HG03066 (cell line): ENCODE measurements around the gene BMP2K.

Source experiments
- ATAC-seq: cut with Tn5 transposase; IDR thresholded peaks from one replicate; pipeline ENCODE4 v1.9.1; 2021; ENCODE audit warnings: low read depth; ENCODE audit not compliant: unreplicated experiment

The BMP2K gene

DNA sequence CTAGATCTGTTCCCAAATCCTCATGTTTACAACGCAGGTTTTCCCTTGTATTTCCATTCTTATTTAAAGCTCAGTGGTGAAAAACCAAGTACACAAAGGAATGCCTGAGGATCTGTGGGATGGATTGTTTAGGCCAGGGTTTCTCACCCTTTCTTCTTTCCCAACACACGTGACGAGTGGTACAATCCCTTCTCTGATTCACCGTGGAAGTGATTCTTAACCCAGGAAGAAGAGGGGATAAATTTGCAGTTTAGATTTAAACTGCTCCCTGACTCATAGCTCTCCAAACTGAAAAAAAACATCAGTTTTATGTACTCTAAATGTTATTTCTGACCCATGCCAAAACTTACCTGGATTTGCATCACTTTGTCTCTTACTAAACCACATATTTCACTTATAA is 146.1 kb downstream of the BMP2K start:
- ATAC-seq = no peak

DNA sequence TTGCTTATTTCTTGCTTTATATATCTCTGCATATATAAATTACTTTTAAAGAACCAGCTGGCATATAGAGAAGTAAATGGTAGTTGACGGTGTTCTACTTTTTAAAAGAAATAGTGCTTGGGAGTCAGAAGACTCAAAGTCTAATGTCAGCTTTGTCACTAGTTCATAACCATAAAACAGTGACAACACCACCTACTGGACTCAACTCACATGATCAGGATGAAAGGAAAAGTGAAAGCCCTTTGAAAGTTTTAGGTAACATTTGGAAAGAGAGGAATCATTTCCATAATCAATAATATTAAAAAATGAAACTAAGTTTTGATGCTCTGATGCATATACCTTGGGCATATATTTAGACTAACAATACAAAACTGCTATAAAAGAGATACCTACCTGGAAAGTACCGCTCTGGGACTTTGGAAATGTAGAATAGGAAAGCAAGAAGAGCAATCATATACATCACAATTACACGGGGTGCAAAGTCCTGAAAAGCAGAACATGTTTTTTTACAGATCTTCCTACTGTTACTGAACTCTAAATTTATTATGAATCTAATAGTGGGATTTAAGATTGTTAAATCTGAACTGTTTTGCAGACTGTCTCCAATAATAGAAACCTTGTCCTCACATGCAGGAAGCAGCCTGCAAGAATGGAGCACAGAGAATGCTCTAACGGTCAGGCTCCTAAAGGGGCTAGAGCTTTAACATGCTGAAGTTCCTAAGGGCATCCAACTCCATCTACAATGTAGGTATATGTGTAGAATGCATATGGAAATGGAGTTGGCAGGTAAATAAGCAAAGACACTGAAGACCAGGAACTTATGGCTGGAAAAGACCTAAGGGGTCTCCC is 147.5 kb downstream of the BMP2K start:
- ATAC-seq = peak; percentile 64

DNA sequence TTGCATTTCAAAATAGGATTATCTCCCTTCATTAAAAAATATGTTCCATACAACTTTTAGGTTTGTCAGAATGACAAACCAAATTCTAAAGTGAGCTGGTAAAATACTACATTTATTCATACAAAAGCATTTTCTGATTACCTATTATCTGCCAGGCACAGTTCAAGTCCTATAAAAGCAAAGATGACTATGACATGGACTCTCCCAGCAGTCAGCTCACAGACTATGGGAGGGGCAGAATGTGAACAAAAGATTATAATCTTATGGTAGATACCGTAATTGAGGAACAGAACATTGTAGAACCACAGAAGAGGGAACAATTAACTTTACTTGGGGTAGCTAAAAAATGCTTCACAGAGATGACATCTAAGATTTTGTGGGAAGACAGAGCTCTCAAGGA is 150.7 kb downstream of the BMP2K start:
- ATAC-seq = no peak

DNA sequence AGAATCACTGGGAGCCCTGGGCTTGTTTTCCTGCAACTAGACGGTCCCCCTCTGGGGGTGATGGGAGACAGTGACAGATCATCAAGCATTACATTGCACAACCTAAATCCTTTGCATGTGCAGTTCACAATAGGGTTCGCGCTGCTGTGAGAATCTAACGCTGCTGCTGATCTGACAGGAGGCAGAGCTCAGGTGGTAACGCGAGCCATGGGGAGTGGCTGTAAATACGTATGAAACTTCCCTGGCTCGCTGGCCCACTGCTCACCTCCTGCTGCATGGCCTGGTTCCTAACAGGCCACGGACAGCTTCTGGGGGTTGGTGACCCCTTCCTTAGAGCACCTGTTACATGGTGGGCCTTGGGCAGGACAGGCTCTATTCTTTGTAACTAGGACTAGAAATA is 152.7 kb downstream of the BMP2K start:
- no peak for ATAC-seq

DNA sequence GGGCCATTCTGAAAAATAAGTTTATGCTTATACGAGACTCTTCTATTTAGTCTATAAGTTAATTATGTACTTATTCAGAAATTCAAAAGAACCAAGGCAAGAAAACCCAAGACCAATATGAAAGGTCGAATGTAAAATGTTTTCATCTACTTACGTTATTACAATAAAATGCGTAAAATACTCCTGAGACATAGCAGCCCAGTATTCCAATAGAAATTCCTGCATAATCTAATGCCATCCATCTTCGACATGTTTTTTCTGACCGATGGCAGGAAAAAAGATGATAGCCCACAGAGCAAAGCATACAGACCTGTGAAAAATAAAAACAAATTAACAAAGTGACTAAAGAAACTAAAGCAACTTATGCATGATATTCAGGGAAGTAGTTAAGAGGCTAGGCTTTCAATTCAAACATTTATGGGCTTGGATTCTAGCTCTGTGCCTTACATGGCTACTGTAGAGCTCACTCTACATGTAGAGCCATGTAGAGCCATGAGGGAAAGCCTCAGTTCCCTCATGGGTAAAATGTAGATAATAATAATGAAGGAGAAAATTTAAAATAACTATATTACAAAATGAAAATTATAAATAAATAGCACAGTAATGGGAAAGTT is 154.0 kb downstream of the BMP2K start:
- ATAC-seq = no peak

DNA sequence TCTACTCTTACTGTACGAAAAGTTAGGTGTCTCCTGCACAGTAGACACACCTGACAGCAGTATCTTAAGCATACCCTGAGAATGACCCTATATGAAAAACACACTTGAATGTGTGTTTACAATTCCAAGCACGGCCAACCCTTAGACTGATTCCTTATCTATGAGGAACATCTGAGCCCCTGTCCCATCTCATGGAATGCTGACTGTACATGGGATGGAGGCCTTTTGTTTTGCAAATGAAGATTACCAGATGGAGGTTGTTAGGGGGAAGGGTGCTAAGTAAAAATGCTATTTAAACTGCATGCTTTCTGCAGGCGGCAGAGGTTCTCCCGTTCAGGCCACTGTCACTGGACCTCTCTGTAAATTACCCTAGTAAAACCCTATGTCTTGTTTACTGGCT is 160.8 kb downstream of the BMP2K start:
- no peak for ATAC-seq

DNA sequence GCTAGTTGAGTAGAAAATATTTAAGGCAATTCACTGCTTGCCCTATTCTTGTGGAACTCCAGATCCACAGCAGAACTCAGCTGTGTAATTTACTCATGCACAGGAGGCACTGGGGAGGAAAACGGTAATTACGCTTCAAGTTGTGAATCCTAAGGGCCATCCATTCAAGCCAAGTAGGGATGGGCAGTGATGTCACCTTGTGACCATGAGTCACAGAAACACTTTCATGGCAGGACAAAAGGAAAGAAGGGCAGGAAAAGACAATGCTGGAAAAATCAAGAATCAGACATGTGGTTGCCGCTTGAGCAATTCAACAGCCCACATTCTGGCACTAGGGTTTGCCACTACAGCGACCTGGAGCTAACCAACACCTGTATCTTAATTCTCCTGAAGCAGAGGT is 161.7 kb downstream of the BMP2K start:
- no peak for ATAC-seq

DNA sequence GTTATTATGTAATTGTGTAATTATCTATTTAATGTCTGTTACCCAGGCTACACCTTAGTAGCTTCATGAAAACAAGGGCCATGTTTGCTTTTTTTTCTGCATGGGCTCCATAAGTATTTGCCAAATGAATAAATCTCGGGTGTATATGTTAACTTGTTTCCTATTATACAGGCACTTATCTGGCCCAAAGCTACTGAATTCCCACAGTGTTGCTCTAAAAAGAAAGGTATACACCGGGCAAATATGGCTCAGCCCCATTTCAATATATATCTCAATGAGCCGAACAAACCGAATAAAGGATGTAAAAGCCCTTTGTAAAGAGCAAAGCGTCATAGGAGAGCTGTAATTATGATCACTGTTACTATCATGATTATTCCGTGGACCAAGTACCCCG is 162.3 kb downstream of the BMP2K start:
- ATAC-seq = no peak

DNA sequence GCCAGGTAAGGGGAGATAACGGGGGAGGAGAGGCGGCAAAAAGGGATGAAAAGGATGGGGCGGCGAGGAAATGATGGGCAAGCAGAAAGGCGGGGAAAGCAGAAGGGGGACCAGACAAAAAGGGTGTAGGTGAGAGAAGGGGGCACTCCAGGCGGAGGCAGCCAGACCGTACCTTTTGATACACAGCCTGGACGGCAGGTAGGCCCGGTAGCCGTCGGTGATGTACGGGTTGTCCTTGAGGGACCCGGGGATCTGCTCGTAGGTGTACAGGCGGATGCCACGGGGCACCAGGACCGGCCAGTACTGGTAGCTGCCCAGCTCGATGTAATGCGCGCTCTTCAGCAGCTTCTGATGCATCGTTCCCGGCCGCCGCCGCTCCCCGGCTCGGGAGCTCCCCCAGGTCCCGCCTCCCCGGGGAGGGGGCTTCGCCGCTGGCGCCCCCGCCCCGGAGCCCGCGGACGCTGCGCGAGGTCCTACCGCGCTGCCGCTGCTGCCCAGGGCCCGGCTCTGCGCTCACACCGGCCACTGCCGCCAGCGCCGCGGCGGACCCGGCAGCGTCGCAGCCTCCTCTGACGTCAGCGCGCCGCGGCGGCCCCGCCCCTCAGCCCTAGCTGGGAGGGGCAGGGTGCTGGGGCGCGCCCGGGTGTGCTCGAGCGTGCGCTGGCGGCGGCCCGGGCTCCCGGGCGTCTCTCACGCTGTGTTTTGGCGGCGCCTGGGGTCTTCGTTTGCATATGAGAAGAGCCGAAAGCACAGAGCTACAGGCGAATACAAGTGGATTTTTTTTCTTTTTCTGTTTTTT is 162.9 kb downstream of the BMP2K start, which contains the start of gene PAQR3:
Gene PAQR3 (minus strand): TSS at position 571 of the 799 bp plus-strand sequence. CDS start 214 bp downstream, at position 357.
- ATAC-seq = peak; percentile 98

DNA sequence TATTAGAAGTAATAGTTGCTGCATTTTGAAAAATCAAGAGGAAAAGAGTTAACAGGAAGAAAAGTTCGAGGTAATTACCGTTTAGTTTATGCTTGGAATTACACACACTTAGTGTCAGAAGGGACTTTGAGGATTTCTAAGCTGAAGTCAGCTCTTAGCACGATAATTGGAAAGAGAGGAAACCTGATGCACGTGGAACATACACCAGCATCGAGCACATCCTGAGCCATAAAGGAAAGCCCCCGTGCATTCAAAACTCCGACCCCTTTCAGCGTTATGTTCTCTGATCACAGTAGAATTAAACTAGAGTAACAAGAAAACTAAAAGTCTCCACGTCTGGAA is 163.5 kb downstream of the BMP2K start:
- ATAC-seq = no peak

DNA sequence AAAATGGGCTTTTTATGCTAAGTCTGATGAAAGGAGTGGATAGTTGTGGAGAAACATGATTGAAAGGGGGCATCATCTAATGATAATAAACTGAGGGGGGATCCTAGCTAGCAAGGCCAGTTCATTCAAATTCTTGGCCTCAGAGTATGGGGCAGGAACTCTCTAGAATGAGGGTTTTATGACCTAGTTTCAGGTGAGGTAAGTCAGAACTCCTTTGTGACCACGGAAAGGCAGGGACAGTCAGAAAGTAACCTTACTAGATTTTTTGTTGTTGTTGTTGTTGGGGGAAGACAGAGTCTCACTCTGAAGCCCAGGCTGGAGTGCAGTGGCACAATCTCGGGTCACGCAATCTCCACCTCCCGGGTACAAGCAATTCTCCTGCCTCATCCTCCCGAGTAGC is 164.6 kb downstream of the BMP2K start:
- no peak for ATAC-seq

DNA sequence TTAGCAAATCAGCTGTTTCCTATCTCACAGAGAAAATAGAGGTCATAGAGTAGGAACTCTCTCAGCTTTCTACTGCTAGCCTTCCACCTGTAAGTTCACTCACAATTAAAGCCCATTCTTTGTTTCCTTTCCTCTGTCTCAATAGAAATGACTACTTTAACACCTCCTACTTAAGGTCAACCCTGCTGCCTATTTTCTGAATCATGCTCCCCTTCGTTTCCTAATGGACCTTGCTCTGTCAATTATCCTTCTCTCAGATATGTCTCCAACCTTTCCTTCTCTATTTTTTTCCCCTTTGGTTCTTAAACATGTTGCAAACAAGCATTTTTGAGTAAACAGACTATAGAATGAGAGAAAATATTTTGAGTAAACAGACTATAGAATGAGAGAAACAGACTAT is 168.2 kb downstream of the BMP2K start:
- no peak for ATAC-seq

DNA sequence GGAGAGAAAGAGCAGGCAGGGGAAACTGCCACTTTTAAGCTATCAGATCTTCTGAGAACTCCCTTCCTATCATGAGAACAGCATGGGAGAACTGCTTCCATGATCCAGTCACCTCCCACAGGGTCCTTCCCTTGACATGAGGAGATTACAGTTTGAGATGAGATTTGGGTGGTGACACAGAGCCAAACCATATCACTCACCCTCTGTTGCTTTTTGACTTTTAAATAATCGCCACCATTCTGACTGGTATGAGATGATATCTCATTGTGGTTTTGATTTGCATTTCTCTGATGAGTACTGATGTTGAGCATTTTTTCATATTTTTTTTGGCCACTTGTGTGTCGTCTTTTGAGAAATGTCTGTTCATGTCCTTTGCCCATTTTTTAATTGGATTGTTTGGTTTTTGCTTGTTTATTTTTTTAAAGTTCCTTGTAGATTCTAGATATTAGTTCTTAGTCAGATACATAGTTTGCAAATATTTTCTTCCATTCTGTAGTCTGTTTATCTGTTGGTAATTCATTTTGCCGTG is 169.6 kb downstream of the BMP2K start:
- ATAC-seq = no peak

DNA sequence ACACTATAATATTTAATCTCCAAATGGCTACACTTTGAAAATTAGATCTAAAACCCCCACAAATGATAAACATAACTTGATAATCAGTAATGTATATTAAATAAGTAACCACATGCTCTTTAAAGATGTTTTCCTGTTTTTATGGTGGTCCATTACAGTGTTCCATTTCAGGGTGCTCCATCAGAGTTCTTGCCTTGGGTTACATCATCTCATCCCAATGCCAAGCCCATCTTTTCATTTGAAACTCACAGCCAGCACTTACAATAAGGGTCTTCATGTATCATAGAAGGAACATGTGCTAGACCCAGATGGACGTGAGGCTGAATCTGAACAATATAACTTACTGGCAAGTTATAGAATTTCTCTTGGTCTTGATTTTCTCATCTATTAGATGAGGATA is 173.6 kb downstream of the BMP2K start:
- no peak for ATAC-seq

DNA sequence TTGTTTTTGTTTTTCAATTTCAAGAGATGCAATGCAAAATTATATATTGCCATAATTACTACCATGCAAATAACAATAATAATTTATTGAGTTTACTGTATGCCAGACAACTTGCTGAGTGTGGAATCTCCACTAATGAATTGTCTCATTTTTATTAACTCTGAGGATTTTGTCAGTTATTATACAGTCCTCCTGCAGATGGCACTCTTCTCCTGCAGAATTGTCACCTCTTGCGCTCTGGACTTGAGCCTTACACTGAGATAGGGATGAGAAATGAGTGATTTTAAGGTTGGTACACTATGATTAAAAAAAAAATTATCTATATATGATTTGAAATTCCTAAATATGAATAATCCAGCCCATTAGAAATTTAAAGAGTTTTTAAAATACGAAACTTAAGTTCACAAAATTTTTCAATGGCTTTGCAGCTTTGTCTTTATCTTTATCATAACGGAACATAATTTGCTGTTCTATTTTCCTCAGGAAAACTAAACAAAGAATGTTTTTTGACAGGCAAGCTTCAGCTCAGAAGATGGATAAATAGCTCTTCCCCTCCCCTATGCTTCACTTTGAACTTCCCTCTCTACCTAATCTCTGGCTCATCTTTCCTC is 175.8 kb downstream of the BMP2K start:
- peak; percentile 75 for ATAC-seq

DNA sequence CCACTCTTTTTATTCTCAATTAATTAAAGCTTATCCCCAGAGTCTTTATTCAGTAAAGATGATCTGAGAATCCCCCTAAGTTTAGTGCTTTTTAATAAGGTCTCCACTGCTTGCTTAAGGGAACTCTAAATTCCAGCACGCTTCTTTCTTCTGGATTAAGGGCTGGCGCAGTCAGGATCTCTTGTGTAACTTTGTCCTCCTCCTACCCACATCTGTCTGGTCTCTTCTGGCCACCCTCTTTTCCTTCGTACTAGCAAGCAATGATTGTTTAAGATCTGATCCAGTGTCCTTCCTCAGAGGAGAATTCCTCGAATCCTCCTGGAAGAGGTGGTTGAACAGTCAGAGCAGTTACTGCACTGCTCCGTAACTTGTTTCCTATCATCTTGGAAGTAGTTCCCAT is 177.1 kb downstream of the BMP2K start:
- no peak for ATAC-seq

DNA sequence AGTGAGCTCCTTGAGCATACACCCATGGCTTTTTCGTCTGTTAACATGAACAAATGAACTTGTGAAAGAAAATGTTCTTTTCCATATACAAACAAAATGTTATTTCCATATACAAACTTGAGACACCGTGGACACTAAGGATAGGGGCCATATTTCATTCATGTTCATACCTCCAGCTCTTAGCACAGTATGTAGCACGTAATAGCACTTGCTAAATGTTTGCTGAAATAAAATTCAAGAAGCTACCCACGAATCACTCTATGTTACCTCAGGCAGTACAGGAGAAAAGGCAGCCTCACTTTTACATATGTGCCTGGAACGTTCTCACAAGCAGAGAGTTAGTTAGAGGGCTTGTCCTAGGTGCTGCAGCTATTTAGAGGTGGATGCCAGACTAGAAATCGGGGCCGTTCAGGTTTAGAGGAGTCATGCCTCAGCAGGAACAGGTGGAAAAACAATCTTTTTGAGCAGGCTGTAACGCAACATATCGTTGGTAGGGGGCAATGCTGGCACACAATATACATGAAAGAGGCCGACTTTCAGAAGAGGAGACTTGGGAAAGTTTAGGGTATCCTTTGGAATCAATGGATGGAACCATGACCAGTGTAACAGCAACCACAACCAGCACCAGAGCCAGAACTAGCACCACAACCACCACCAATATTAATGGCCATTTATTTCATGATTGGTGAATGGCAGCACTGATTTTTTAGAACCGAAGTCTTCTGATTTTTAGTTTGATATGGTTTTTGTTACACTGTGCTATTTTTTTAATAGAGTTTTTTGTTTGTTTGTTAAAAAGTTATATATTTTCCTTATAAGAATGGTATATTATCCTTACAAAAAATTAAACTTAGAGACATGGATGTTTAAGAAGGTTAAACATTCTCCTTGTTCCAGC is 177.9 kb downstream of the BMP2K start:
- ATAC-seq = no peak

DNA sequence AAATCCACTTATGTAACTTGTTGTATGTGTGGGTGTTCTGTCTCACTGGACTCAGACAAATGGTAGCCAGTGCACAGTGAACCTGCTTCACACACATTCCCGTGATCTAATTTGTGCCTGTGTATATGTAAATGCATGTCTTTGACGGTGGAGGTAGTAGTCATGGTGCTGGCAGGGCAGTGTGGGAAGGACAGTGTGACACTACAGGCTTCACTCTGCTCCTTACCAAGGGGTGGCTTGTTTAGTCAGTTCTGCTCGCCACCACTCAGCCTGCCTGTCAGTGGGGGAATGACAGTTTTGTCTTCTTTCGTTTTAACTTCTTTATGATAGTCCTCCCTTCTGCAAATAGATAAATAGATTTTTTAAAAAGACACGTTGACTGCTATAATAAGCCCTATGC is 180.8 kb downstream of the BMP2K start:
- ATAC-seq = no peak

DNA sequence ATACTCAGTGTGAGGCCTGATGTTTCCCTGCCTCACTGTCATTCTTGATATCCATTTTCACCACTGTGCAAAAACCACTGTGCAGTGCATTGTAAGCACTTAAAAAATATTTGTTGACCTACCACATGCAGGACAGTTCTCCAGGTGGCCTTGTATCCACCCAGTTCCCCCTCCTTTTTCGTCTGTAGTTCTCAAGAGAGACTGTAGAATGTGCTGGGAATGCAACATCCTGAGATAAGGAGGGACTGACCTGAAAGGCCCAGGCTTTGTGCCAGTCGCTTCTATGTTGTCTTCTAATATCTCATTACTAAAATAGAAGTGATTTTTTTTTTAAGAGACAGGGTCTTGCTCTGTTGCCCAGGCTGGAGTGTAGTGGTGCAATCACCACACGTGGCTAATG is 184.8 kb downstream of the BMP2K start:
- no peak for ATAC-seq
